Measurements from ENCODE around the gene JAKMIP2.

DNA sequence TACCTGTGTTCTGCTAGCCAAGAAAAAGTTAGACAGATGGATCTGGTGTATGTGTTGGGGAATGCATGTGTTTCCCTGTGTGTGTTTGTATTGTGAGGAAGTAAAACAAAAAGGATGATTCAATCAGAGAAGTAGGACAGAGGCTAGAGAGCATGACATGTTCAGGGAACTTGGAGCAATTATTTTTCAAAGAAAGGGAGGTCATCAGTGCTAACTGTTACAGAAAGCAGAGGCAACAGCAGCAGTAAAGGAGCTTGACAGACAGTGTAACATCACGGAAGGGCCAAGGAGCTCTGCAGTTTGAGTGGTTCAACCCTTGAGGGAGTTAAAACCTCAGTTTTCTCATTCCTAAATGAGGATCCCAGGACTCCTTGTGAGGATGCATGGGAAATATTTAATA is 35.8 kb upstream of the JAKMIP2 start:
- TF ChIP-seq EZH2 (IDR thresholded peaks at IDR 0.05; ENCODE audit: insufficient read depth, poor library complexity, severe bottlenecking) (no peak), EZH2phosphoT487 (IDR thresholded peaks at IDR 0.05; ENCODE audit: insufficient read depth, low read depth) (no peak)

Measured in GM23248 (cell line).